Measurements from ENCODE around the gene SPEM1. TPM values are rescaled to one million over a fixed set of nuclear protein-coding genes. Genes with fewer than 3 reads are reported as not detected.

The SPEM1 gene
- total RNA-seq, 1 donor = not detected

GRCh38 chr17:7393613-7394451 is 26.3 kb upstream of the SPEM1 start:
- Histone ChIP-seq H3K4me2 (ENCODE audit: insufficient read depth, low read length) (peak overlapping the region; percentile 95), H3K79me2 (ENCODE audit: insufficient read depth, low read length) (peaks cover 7% of the 10 kb centered on the region), H3K27ac (ENCODE audit: low read depth, low read length) (peak overlapping the region; percentile 41), H3K4me1 (ENCODE audit: insufficient read depth, low read length) (peaks cover 11% of the 10 kb centered on the region), H3K9me3 (ENCODE audit: low read depth, low read length) (no peaks in the 10 kb centered on the region), H3K27me3 (ENCODE audit: insufficient read depth, low read length) (no peaks in the 10 kb centered on the region), H4K20me1 (ENCODE audit: insufficient read depth, low read length) (peaks cover under 1% of the 10 kb centered on the region), H2AFZ (ENCODE audit: low read length) (peak overlapping the region; percentile 89), H3K4me3 (ENCODE audit: insufficient read depth, low read length) (peak overlapping the region; percentile 85), H3K36me3 (ENCODE audit: insufficient read depth, low read length) (peaks cover 36% of the 10 kb centered on the region)
- DNase-seq (ENCODE audit: insufficient read length, low spot score, missing footprints) = peak; percentile 96
- peak; percentile 5 for TF ChIP-seq CTCF (IDR thresholded peaks at IDR 0.05; ENCODE audit: extremely low read depth, low read depth, low read length)

GRCh38 chr17:7394452-7395191 is 25.5 kb upstream of the SPEM1 start, which contains the start of gene PLSCR3:
Gene PLSCR3 (minus strand): TSS chr17:7394525. CDS start chr17:7394110, 415 bp downstream.
- peak; percentile 100 for DNase-seq (ENCODE audit: insufficient read length, low spot score, missing footprints)
- H3K9me3 ChIP-seq (ENCODE audit: low read depth, low read length) = no peaks in the 10 kb centered on the region
- H3K4me3 ChIP-seq (ENCODE audit: insufficient read depth, low read length) = peak within 1 kb of the TSS; percentile 85
- peaks cover 28% of the 10 kb centered on the region for H3K36me3 ChIP-seq (ENCODE audit: insufficient read depth, low read length)
- peaks cover 7% of the 10 kb centered on the region for H3K79me2 ChIP-seq (ENCODE audit: insufficient read depth, low read length)
- peak within 1 kb of the TSS; percentile 95 for H3K4me2 ChIP-seq (ENCODE audit: insufficient read depth, low read length)
- peak; percentile 25 for TF ChIP-seq CTCF (IDR thresholded peaks at IDR 0.05; ENCODE audit: extremely low read depth, low read depth, low read length)
- H4K20me1 ChIP-seq (ENCODE audit: insufficient read depth, low read length) = no peaks in the 10 kb centered on the region
- H3K27me3 ChIP-seq (ENCODE audit: insufficient read depth, low read length) = no peaks in the 10 kb centered on the region
- H3K27ac ChIP-seq (ENCODE audit: low read depth, low read length) = peak within 1 kb of the TSS; percentile 85
- peaks cover 11% of the 10 kb centered on the region for H3K4me1 ChIP-seq (ENCODE audit: insufficient read depth, low read length)
- peak within 1 kb of the TSS; percentile 96 for H2AFZ ChIP-seq (ENCODE audit: low read length)

- no peak for TF ChIP-seq CTCF (IDR thresholded peaks at IDR 0.05; ENCODE audit: extremely low read depth, low read depth, low read length)
- peaks cover 17% of the 10 kb centered on the region for H3K36me3 ChIP-seq (ENCODE audit: insufficient read depth, low read length)
- no peak overlapping the region for H2AFZ ChIP-seq (ENCODE audit: low read length)
- no peaks in the 10 kb centered on the region for H3K27me3 ChIP-seq (ENCODE audit: insufficient read depth, low read length)
- no peak overlapping the region for H3K27ac ChIP-seq (ENCODE audit: low read depth, low read length)
- H3K4me2 ChIP-seq (ENCODE audit: insufficient read depth, low read length) = no peak overlapping the region
- H3K9me3 ChIP-seq (ENCODE audit: low read depth, low read length) = no peaks in the 10 kb centered on the region
- DNase-seq (ENCODE audit: insufficient read length, low spot score, missing footprints) = peak; percentile 80
- no peak overlapping the region for H3K4me3 ChIP-seq (ENCODE audit: insufficient read depth, low read length)
- H3K4me1 ChIP-seq (ENCODE audit: insufficient read depth, low read length) = peaks cover 15% of the 10 kb centered on the region
- no peaks in the 10 kb centered on the region for H4K20me1 ChIP-seq (ENCODE audit: insufficient read depth, low read length)
- peaks cover 7% of the 10 kb centered on the region for H3K79me2 ChIP-seq (ENCODE audit: insufficient read depth, low read length)
Observed at GRCh38 chr17:7396147-7396546, 24.0 kb upstream of the SPEM1 start.

GRCh38 chr17:7398612-7399011 is 21.5 kb upstream of the SPEM1 start:
- Histone ChIP-seq H3K27ac (ENCODE audit: low read depth, low read length) (no peak overlapping the region), H3K4me1 (ENCODE audit: insufficient read depth, low read length) (peaks cover 18% of the 10 kb centered on the region), H2AFZ (ENCODE audit: low read length) (no peak overlapping the region), H3K36me3 (ENCODE audit: insufficient read depth, low read length) (no peaks in the 10 kb centered on the region), H3K27me3 (ENCODE audit: insufficient read depth, low read length) (no peaks in the 10 kb centered on the region), H3K9me3 (ENCODE audit: low read depth, low read length) (no peaks in the 10 kb centered on the region), H3K4me2 (ENCODE audit: insufficient read depth, low read length) (no peak overlapping the region), H4K20me1 (ENCODE audit: insufficient read depth, low read length) (no peaks in the 10 kb centered on the region), H3K79me2 (ENCODE audit: insufficient read depth, low read length) (peaks cover 11% of the 10 kb centered on the region), H3K4me3 (ENCODE audit: insufficient read depth, low read length) (no peak overlapping the region)
- no peak for DNase-seq (ENCODE audit: insufficient read length, low spot score, missing footprints)
- no peak for TF ChIP-seq CTCF (IDR thresholded peaks at IDR 0.05; ENCODE audit: extremely low read depth, low read depth, low read length)

Data from osteoblast (primary cell).